Endothelial cell of umbilical vein (primary cell): ENCODE measurements around the gene NKD2. TPM values are rescaled to one million over a fixed set of nuclear protein-coding genes. Genes with fewer than 3 reads are reported as not detected.

Source experiments
- BruUV-seq: library from RNA; stranded (reverse); fragments of 400-500 nt; replicated peaks from 2 replicates; lab custom pipeline; 2021; lab: Mats Ljungman, UMichigan
- CTCF ChIA-PET: fragments of 300-600, 350-600 bp; sonication (Branson Sonifier 250); formaldehyde crosslinking; loops from one replicate; lab custom pipeline; 2021; ENCODE audit warnings: antibody characterized with exemption, inconsistent platforms; lab: Charles Lee
- POLR2A ChIA-PET: fragments of 300-600, 350-600 bp; sonication (Branson Sonifier 250); formaldehyde crosslinking; loops from one replicate; lab custom pipeline; 2021; ENCODE audit warnings: antibody characterized with exemption, inconsistent platforms; lab: Charles Lee
- DNase-seq: peaks from one replicate; pipeline ENCODE4 v3.0.0-alpha.2; 2011; ENCODE audit warnings: low read depth, low spot score
- FAIRE-seq: peaks from 2 replicates; lab custom pipeline; 2011; peaks lifted over from hg19 to GRCh38; lab: Jason Lieb, UNC
- H2AFZ ChIP-seq: 2 replicates; pipeline ENCODE4 v1.6.0; 2012; ENCODE audit warnings: low read depth, low read length, control low read depth, inconsistent platforms
- H3K27ac ChIP-seq: 2 replicates; pipeline ENCODE4 v1.5.1; 2011; ENCODE audit warnings: low read depth, mild to moderate bottlenecking, control low read depth, low read length, moderate library complexity; ENCODE audit not compliant: insufficient read depth
- H3K27me3 ChIP-seq, 2 experiments: 2 replicates each; pipeline versions ENCODE4 v1.6.0 to v1.6.1; 2011; ENCODE audit warnings: low read length in 2 of 2, mixed read lengths in 1 of 2; ENCODE audit not compliant: control insufficient read depth in 2 of 2, insufficient read depth in 2 of 2
- H3K36me3 ChIP-seq, 2 experiments: 2 replicates in 1 of 2; 3 replicates in 1 of 2; pipeline ENCODE4 v1.5.1; 2011; ENCODE audit warnings: low read length in 2 of 2, mild to moderate bottlenecking in 1 of 2, moderate library complexity in 1 of 2; ENCODE audit not compliant: control insufficient read depth in 2 of 2, insufficient read depth in 2 of 2; ENCODE audit errors: extremely low read depth in 1 of 2
- H3K4me1 ChIP-seq: 3 replicates; pipeline ENCODE4 v1.5.1; 2011; ENCODE audit warnings: mild to moderate bottlenecking, low read length; ENCODE audit not compliant: control insufficient read depth, insufficient read depth; ENCODE audit errors: extremely low read depth
- H3K4me2 ChIP-seq: 2 replicates; pipeline ENCODE4 v1.6.1; 2011; ENCODE audit warnings: low read length, control low read depth, mixed read lengths; ENCODE audit not compliant: insufficient read depth
- H3K4me3 ChIP-seq, 3 experiments: fragments of 200-600 bp in 1 of 3; sonication (generic), shearing (Covaris generic) in 1 of 3; replicated peaks in 1 of 3; 2 replicates each; pipeline ENCODE4 v1.5.1; 2011 to 2016; ENCODE audit warnings: control low read depth in 3 of 3, low read length in 3 of 3, mild to moderate bottlenecking in 2 of 3, inconsistent platforms in 1 of 3, low read depth in 1 of 3, moderate library complexity in 1 of 3; ENCODE audit not compliant: insufficient read depth in 1 of 3
- H3K79me2 ChIP-seq: 2 replicates; pipeline ENCODE4 v1.6.0; 2012; ENCODE audit warnings: low read length, inconsistent platforms; ENCODE audit not compliant: control insufficient read depth, insufficient read depth
- H3K9ac ChIP-seq: replicated peaks from 2 replicates; pipeline ENCODE3; 2011; ENCODE audit warnings: low read length, control low read depth; ENCODE audit not compliant: insufficient read depth; ENCODE audit errors: extremely low read depth
- H3K9me1 ChIP-seq: replicated peaks from 3 replicates; pipeline ENCODE4 v1.6.0; 2011; ENCODE audit warnings: mild to moderate bottlenecking, low read length; ENCODE audit not compliant: control insufficient read depth, insufficient read depth; ENCODE audit errors: extremely low read depth
- H3K9me3 ChIP-seq: replicated peaks from 2 replicates; pipeline ENCODE4 v1.5.1; 2012; ENCODE audit warnings: low read length, inconsistent platforms; ENCODE audit not compliant: control insufficient read depth, insufficient read depth
- H4K20me1 ChIP-seq: replicated peaks from 2 replicates; pipeline ENCODE3; 2011; ENCODE audit warnings: mild to moderate bottlenecking, low read length; ENCODE audit not compliant: control insufficient read depth, insufficient read depth; ENCODE audit errors: extremely low read depth
- EZH2 ChIP-seq: IDR thresholded peaks from 2 replicates; pipeline ENCODE4 v1.6.1; 2012; ENCODE audit warnings: borderline replicate concordance, low read depth, mild to moderate bottlenecking, moderate library complexity, low read length, inconsistent platforms; ENCODE audit not compliant: severe bottlenecking
- FOS ChIP-seq: IDR thresholded peaks from 2 replicates; pipeline ENCODE4 v1.6.1; 2011; ENCODE audit warnings: mild to moderate bottlenecking, low read length, moderate library complexity, borderline replicate concordance; ENCODE audit not compliant: insufficient read depth
- GATA2 ChIP-seq: IDR thresholded peaks from 2 replicates; pipeline ENCODE4 v1.7.0; 2011; ENCODE audit warnings: low read depth, mild to moderate bottlenecking, moderate library complexity, mixed read lengths, low read length; ENCODE audit not compliant: insufficient read length, insufficient read depth
- JUN ChIP-seq: IDR thresholded peaks from 2 replicates; pipeline ENCODE4 v1.6.1; 2011; ENCODE audit warnings: borderline replicate concordance, low read depth; ENCODE audit not compliant: insufficient read length, insufficient read depth
- MYC ChIP-seq: IDR thresholded peaks from one replicate; pipeline ENCODE4 v1.6.1; 2011; ENCODE audit warnings: mild to moderate bottlenecking, low read depth, low read length
- POLR2A ChIP-seq: IDR thresholded peaks from 2 replicates; pipeline ENCODE4 v1.6.1; 2012; ENCODE audit warnings: low read depth, mild to moderate bottlenecking, control low read depth, low read length
- POLR2AphosphoS5 ChIP-seq: IDR thresholded peaks from 2 replicates; pipeline ENCODE4 v1.6.1; 2012; ENCODE audit warnings: low read depth, mild to moderate bottlenecking, control low read depth, low read length, moderate library complexity; ENCODE audit not compliant: insufficient read depth
- dilution Hi-C: fragments of 300-500 bp; cut with MboI; formaldehyde crosslinking; loops from one replicate; pipeline ENCODE4 v1.15.0; 2019; ENCODE audit warnings: low sequenced_read_pairs; ENCODE audit not compliant: extremely low pct_ligation_motif_present
- intact Hi-C: fragments of 100-400 bp; cut with micrococcal nuclease; formaldehyde crosslinking; loops from one replicate; pipeline ENCODE4 v1.10.0; 2022
- polyA plus RNA-seq, 4 experiments: library from polyadenylated mRNA; depleted of rRNA in 3 of 4; stranded (reverse) in 3 of 4; unstranded in 1 of 4; fragments of >200 nt; gene quantifications; 2 replicates each; pipeline versions ENCODE4 v1.2.1 to v1.2.3, GENCODE V29; 2011 to 2012; ENCODE audit warnings: missing spikeins in 1 of 4
- total RNA-seq: library from RNA; stranded (reverse); gene quantifications from 2 replicates; pipeline ENCODE4 v1.2.3, GENCODE V29; 2021
- TF ChIP-seq, protein P1 (sequence below): IDR thresholded peaks from 2 replicates; pipeline ENCODE4 v1.6.1; 2011; ENCODE audit not compliant: insufficient read depth, insufficient read length
- TF ChIP-seq, protein P2 (sequence below), 2 donors: IDR thresholded peaks; 1 replicate in 1 of 2; 2 replicates in 1 of 2; pipeline ENCODE4 v1.5.1; 2011; ENCODE audit warnings: low read length in 2 of 2, mild to moderate bottlenecking in 2 of 2, moderate library complexity in 2 of 2, control low read depth in 1 of 2, inconsistent platforms in 1 of 2, low read depth in 1 of 2; ENCODE audit not compliant: insufficient read depth in 1 of 2; ENCODE audit errors: extremely low read depth in 1 of 2

NKD2 gene
- total and polyA plus RNA-seq, 2 donors (not counting 3 experiments of a cell fraction or from before 2014, with no cell fraction given) = 0.08 TPM; not detected in 1

DNA sequence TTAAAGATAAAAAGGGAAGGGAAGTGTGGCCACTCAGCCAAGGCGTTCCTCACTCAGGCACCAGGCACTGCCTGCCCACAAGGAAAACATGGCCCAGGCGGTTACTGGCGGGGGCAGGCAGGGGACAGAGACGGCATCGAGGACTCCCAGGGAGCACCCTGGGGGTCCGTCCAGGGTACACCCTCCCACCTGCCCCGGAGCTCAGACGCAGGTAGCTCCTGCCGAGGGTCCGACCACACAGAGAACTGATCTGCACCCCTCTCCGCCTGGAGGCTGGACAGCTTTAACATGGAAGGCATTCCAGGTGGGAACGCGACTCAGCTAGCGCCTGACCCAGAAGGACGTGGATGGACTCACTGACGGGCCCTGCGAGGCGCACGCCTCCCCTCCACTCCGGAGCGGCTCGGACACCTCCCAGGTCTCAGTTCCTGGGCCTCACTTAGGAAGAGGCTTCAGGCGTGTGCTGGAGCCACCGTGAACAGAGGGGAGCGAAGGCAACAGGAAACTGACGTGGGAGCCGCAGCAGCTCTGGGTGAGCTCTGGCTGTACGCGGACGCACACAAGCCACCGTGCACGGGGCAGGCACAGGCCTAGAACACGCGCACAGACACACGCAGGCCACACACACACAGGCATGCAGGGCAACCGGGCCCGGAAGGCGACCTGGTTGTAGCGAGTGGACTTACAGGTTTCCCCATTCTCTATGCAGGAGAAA lies 47.5 kb downstream of the NKD2 start:
- Histone ChIP-seq H3K9me3 (no peaks in the 10 kb centered on the region), H3K27ac (no peak overlapping the region), H3K79me2 (no peaks in the 10 kb centered on the region), H4K20me1 (no peaks in the 10 kb centered on the region), H3K9me1 (no peaks in the 10 kb centered on the region), H3K4me3 (no peak overlapping the region), H3K4me2 (no peak overlapping the region), H3K36me3 (peaks cover 2 to 15% of the 10 kb centered on the region in 2 experiments), H3K27me3 (no peaks in the 10 kb centered on the region), H3K4me1 (no peaks in the 10 kb centered on the region), H2AFZ (no peak overlapping the region), H3K9ac (no peak overlapping the region)
- intact Hi-C loops (no loop called here), dilution Hi-C loops (no loop called here)
- no peak for DNase-seq
- CTCF ChIA-PET = no interaction called here
- BruUV-seq = no TSS peak
- no peak for FAIRE-seq
- TF ChIP-seq POLR2AphosphoS5 = no peak
- TF ChIP-seq POLR2A = no peak
- no peak for TF ChIP-seq MYC
- TF ChIP-seq EZH2 = no peak
- TF ChIP-seq, protein P1, sequence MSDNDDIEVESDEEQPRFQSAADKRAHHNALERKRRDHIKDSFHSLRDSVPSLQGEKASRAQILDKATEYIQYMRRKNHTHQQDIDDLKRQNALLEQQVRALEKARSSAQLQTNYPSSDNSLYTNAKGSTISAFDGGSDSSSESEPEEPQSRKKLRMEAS = no peak
- no peak for TF ChIP-seq JUN
- no peak for TF ChIP-seq GATA2
- TF ChIP-seq FOS = no peak
- TF ChIP-seq, protein P2, sequence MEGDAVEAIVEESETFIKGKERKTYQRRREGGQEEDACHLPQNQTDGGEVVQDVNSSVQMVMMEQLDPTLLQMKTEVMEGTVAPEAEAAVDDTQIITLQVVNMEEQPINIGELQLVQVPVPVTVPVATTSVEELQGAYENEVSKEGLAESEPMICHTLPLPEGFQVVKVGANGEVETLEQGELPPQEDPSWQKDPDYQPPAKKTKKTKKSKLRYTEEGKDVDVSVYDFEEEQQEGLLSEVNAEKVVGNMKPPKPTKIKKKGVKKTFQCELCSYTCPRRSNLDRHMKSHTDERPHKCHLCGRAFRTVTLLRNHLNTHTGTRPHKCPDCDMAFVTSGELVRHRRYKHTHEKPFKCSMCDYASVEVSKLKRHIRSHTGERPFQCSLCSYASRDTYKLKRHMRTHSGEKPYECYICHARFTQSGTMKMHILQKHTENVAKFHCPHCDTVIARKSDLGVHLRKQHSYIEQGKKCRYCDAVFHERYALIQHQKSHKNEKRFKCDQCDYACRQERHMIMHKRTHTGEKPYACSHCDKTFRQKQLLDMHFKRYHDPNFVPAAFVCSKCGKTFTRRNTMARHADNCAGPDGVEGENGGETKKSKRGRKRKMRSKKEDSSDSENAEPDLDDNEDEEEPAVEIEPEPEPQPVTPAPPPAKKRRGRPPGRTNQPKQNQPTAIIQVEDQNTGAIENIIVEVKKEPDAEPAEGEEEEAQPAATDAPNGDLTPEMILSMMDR (IDR thresholded peaks at IDR 0.05; ENCODE audit: extremely low read depth in 1 of 2, insufficient read depth in 1 of 2, low read depth in 1 of 2, low read length in 2 of 2) = no peak
- POLR2A ChIA-PET = no interaction called here
